Neutrophil (primary cell): Measurements from ENCODE around the gene TM9SF2.

Source experiments
- H3K27ac ChIP-seq: fragments of 200-600 bp; sonication (generic); 2 replicates; pipeline ENCODE4 v1.5.1; 2016; ENCODE audit warnings: mild to moderate bottlenecking, moderate library complexity
- H3K27me3 ChIP-seq: fragments of 200-600 bp; sonication (generic); 2 replicates; pipeline ENCODE4 v1.6.0; 2016; ENCODE audit warnings: mild to moderate bottlenecking
- H3K36me3 ChIP-seq: fragments of 200-600 bp; sonication (generic); 2 replicates; pipeline ENCODE4 v1.5.1; 2017
- H3K4me1 ChIP-seq, 2 experiments: fragments of 200-600 bp in 1 of 2; sonication (generic) in 1 of 2; 1 replicate in 1 of 2; 2 replicates in 1 of 2; pipeline versions ENCODE4 v1.5.1 to v1.6.1; 2013 to 2016; ENCODE audit warnings: low read depth in 1 of 2, low read length in 1 of 2, mild to moderate bottlenecking in 1 of 2, moderate library complexity in 1 of 2; ENCODE audit not compliant: control insufficient read depth in 1 of 2, insufficient read depth in 1 of 2
- H3K4me3 ChIP-seq, 2 experiments: fragments of 200-600 bp in 1 of 2; sonication (generic) in 1 of 2; 1 replicate in 1 of 2; 2 replicates in 1 of 2; pipeline ENCODE4 v1.5.1; 2013 to 2016; ENCODE audit warnings: low read depth in 1 of 2, low read length in 1 of 2, mild to moderate bottlenecking in 1 of 2, moderate library complexity in 1 of 2
- H3K9me3 ChIP-seq: fragments of 200-600 bp; sonication (generic); 2 replicates; pipeline ENCODE4 v1.5.1; 2016
- CTCF ChIP-seq: fragments of 200-600 bp; sonication (generic); IDR thresholded peaks from 2 replicates; pipeline ENCODE4 v1.5.1; 2016; ENCODE audit warnings: antibody characterized with exemption

TM9SF2 gene

GRCh38 chr13:99553033-99553432, 51.8 kb downstream of the TM9SF2 start:
- Histone ChIP-seq H3K27me3 (no peaks in the 10 kb centered on the region), H3K4me3 (no peak overlapping the region), H3K36me3 (peaks cover 100% of the 10 kb centered on the region), H3K27ac (no peak overlapping the region), H3K4me1 (peaks cover 8 to 11% of the 10 kb centered on the region in 2 experiments), H3K9me3 (no peaks in the 10 kb centered on the region)
- no peak for TF ChIP-seq CTCF

DNA sequence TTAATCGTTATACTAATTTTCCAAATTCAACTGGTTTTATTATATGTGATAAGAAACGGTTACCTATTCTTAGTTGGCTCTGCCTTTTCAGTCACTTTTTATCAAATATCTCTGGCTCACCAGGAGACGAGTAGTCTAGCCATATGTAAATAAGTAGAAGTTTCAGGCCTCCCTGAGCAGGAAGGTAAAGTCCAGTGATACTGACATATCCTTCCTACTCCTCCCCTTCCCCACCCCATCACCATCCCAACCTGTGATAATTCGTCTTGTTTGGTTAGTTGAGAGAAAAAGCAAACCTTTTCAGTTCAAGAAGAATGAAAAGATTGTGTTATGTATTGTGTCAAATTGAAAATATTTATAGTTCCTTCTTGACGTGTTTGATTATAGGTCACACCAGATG, 53.9 kb downstream of the TM9SF2 start:
- no peaks in the 10 kb centered on the region for H3K27me3 ChIP-seq
- H3K36me3 ChIP-seq: peaks cover 98% of the 10 kb centered on the region
- TF ChIP-seq CTCF: no peak
- H3K4me3 ChIP-seq: no peak overlapping the region
- H3K9me3 ChIP-seq: no peaks in the 10 kb centered on the region
- no peaks in the 10 kb centered on the region for H3K4me1 ChIP-seq
- H3K27ac ChIP-seq: no peak overlapping the region

GRCh38 chr13:99556867-99557443, 55.7 kb downstream of the TM9SF2 start:
- peaks cover 98% of the 10 kb centered on the region for H3K36me3 ChIP-seq
- H3K4me1 ChIP-seq: no peaks in the 10 kb centered on the region
- no peak overlapping the region for H3K27ac ChIP-seq
- H3K9me3 ChIP-seq: no peaks in the 10 kb centered on the region
- TF ChIP-seq CTCF: no peak
- no peaks in the 10 kb centered on the region for H3K27me3 ChIP-seq
- H3K4me3 ChIP-seq: no peak overlapping the region

- H3K27me3 ChIP-seq: no peaks in the 10 kb centered on the region
- H3K9me3 ChIP-seq: no peaks in the 10 kb centered on the region
- H3K36me3 ChIP-seq: peaks cover 96% of the 10 kb centered on the region
- no peak overlapping the region for H3K27ac ChIP-seq
- H3K4me1 ChIP-seq: no peaks in the 10 kb centered on the region
- no peak for TF ChIP-seq CTCF
- no peak overlapping the region for H3K4me3 ChIP-seq
Measured at GRCh38 chr13:99558570-99559180, 57.4 kb downstream of the TM9SF2 start.

DNA sequence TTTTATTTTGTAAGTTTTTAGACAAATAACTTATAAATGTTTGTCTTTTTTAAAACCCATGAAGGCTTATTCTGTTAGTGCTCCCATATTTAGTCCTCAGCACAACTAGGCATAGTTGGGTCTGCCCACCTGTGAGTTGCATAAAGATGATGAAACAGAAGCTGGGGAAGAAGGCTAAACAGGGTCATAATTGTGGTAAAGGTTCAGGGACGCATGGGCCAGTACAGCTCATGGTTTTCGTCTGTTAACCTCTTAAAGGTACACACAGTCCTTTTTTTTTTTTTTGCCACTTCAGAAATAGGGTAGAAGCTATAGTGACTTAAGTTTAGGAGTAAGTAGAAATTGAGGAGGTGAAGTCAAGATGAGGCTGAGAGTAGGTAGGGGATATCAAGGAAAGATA, 58.3 kb downstream of the TM9SF2 start:
- no peaks in the 10 kb centered on the region for H3K9me3 ChIP-seq
- no peaks in the 10 kb centered on the region for H3K27me3 ChIP-seq
- H3K36me3 ChIP-seq: peaks cover 96% of the 10 kb centered on the region
- no peak overlapping the region for H3K4me3 ChIP-seq
- H3K27ac ChIP-seq: no peak overlapping the region
- no peak for TF ChIP-seq CTCF
- H3K4me1 ChIP-seq: no peaks in the 10 kb centered on the region
